GM21528 (cell line): ENCODE results near the gene UPK2.

ENCODE experiments used
- ATAC-seq: cut with Tn5 transposase; IDR thresholded peaks from one replicate; pipeline ENCODE4 v1.9.1; 2021; ENCODE audit warnings: mild to moderate bottlenecking, moderate library complexity; ENCODE audit not compliant: unreplicated experiment, low FRiP score

Gene UPK2

GRCh38 chr11:118917481-118918127, 38.5 kb upstream of the UPK2 start:
- no peak for ATAC-seq

- no peak for ATAC-seq
Measured at GRCh38 chr11:118918128-118918685, 37.9 kb upstream of the UPK2 start.

GRCh38 chr11:118918686-118919280, 37.3 kb upstream of the UPK2 start:
- no peak for ATAC-seq

- no peak for ATAC-seq
Measured at GRCh38 chr11:118921121-118921928, 34.8 kb upstream of the UPK2 start.

GRCh38 chr11:118921929-118922744, 34.0 kb upstream of the UPK2 start:
- ATAC-seq = no peak

- ATAC-seq = no peak
Measured at GRCh38 chr11:118922745-118923627, 33.1 kb upstream of the UPK2 start.

GRCh38 chr11:118923721-118924587, 32.1 kb upstream of the UPK2 start:
- ATAC-seq = no peak

- ATAC-seq = no peak
Measured at GRCh38 chr11:118924591-118925585, 31.2 kb upstream of the UPK2 start.

GRCh38 chr11:118927554-118928100, 28.5 kb upstream of the UPK2 start:
- ATAC-seq = no peak

- peak; percentile 44 for ATAC-seq
Measured at GRCh38 chr11:118928101-118928869, 27.8 kb upstream of the UPK2 start.

- ATAC-seq = no peak
Measured at GRCh38 chr11:118928870-118929500, 27.1 kb upstream of the UPK2 start.

GRCh38 chr11:118929501-118930093, 26.5 kb upstream of the UPK2 start:
- no peak for ATAC-seq

GRCh38 chr11:118930094-118930712, 25.9 kb upstream of the UPK2 start:
- no peak for ATAC-seq

- ATAC-seq = no peak
Measured at GRCh38 chr11:118931571-118931970, 24.5 kb upstream of the UPK2 start.

- no peak for ATAC-seq
Measured at GRCh38 chr11:118933486-118933885, 22.6 kb upstream of the UPK2 start.
